GM12878 (cell line): ENCODE results near the gene FCRL6.

Experiments used
- CEBPZ ChIP-seq: fragments of 150-350 bp; IDR thresholded peaks from 2 replicates; pipeline ENCODE4 v1.6.1; 2016; ENCODE audit warnings: low read depth, low read length
- CHD4 ChIP-seq: fragments of 200-600 bp; sonication (generic); IDR thresholded peaks from 2 replicates; pipeline ENCODE4 v1.6.1; 2016; ENCODE audit warnings: mild to moderate bottlenecking
- FOS ChIP-seq: IDR thresholded peaks from 3 replicates; pipeline ENCODE4 v1.6.1; 2011; ENCODE audit warnings: borderline replicate concordance; ENCODE audit not compliant: insufficient read length; ENCODE audit errors: extremely low read depth
- POLR2AphosphoS5 ChIP-seq: IDR thresholded peaks from 2 replicates; pipeline ENCODE4 v1.6.1; 2011; ENCODE audit warnings: mild to moderate bottlenecking, low read length, inconsistent platforms
- REST ChIP-seq: IDR thresholded peaks from 2 replicates; pipeline ENCODE4 v1.6.1; 2012; ENCODE audit warnings: mild to moderate bottlenecking, low read depth, low read length
- SP1 ChIP-seq: IDR thresholded peaks from one replicate; pipeline ENCODE4 v1.6.1; 2011; ENCODE audit warnings: low read depth, low read length
- YBX1 ChIP-seq: fragments of 450-650 bp; IDR thresholded peaks from 2 replicates; pipeline ENCODE4 v1.6.1; 2016; ENCODE audit warnings: antibody characterized with exemption
- ZZZ3 ChIP-seq: IDR thresholded peaks from 2 replicates; pipeline ENCODE4 v1.6.1; 2011; ENCODE audit warnings: low read depth; ENCODE audit not compliant: control insufficient read depth, insufficient read length
- TF ChIP-seq, protein P1 (sequence below), 3 experiments: IDR thresholded peaks in 2 of 3; conservative IDR thresholded peaks in 1 of 3; 2 replicates each; pipeline ENCODE4 v1.5.1; 2011; ENCODE audit warnings: low read depth in 3 of 3, low read length in 3 of 3, mild to moderate bottlenecking in 3 of 3, control low read depth in 2 of 3, moderate library complexity in 2 of 3, inconsistent platforms in 1 of 3, mixed read lengths in 1 of 3; ENCODE audit not compliant: control insufficient read depth in 2 of 3, insufficient read depth in 1 of 3; ENCODE audit errors: extremely low read depth in 1 of 3

GRCh38 chr1:159829273-159829634 is 27.1 kb downstream of the FCRL6 start:
- TF ChIP-seq ZZZ3 (no peak), REST (no peak), FOS (no peak), SP1 (no peak), POLR2AphosphoS5 (no peak), YBX1 (no peak), CEBPZ (no peak), CHD4 (no peak)
- TF ChIP-seq, protein P1, sequence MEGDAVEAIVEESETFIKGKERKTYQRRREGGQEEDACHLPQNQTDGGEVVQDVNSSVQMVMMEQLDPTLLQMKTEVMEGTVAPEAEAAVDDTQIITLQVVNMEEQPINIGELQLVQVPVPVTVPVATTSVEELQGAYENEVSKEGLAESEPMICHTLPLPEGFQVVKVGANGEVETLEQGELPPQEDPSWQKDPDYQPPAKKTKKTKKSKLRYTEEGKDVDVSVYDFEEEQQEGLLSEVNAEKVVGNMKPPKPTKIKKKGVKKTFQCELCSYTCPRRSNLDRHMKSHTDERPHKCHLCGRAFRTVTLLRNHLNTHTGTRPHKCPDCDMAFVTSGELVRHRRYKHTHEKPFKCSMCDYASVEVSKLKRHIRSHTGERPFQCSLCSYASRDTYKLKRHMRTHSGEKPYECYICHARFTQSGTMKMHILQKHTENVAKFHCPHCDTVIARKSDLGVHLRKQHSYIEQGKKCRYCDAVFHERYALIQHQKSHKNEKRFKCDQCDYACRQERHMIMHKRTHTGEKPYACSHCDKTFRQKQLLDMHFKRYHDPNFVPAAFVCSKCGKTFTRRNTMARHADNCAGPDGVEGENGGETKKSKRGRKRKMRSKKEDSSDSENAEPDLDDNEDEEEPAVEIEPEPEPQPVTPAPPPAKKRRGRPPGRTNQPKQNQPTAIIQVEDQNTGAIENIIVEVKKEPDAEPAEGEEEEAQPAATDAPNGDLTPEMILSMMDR (IDR thresholded peaks at IDR 0.05 in 2 of 3, conservative IDR thresholded peaks at IDR 0.05 in 1 of 3; ENCODE audit: control insufficient read depth in 2 of 3, extremely low read depth in 1 of 3, insufficient read depth in 1 of 3, low read depth in 3 of 3, low read length in 3 of 3): peak; percentile 46 to 71 (median 66)
